Gastroesophageal sphincter (tissue), 3 donors: ENCODE measurements around the gene GMEB2.

Experiments used
- CTCF ChIP-seq, 4 experiments: fragments of 200-600 bp in 2 of 4; fragments of 450-650 bp in 2 of 4; sonication (generic) in 1 of 4; IDR thresholded peaks; one replicate each; pipeline ENCODE4 v1.5.1; 2017 to 2019; ENCODE audit warnings: antibody characterized with exemption in 4 of 4, mild to moderate bottlenecking in 2 of 4, moderate library complexity in 2 of 4
- EP300 ChIP-seq: sonication (generic); formaldehyde crosslinking; IDR thresholded peaks from one replicate; pipeline ENCODE4 v1.6.1; 2017; ENCODE audit warnings: antibody characterized with exemption, mild to moderate bottlenecking
- POLR2A ChIP-seq, 2 donors: fragments of 450-650 bp; IDR thresholded peaks; one replicate each; pipeline ENCODE4 v1.6.1; 2017; ENCODE audit warnings: antibody characterized with exemption in 2 of 2, mild to moderate bottlenecking in 2 of 2, moderate library complexity in 1 of 2
- POLR2AphosphoS5 ChIP-seq: sonication (generic); formaldehyde crosslinking; IDR thresholded peaks from one replicate; pipeline ENCODE4 v1.6.1; 2017; ENCODE audit warnings: antibody characterized with exemption

- TF ChIP-seq CTCF (IDR thresholded peaks at IDR 0.05) = no peak
- peak; percentile 80 to 84 for TF ChIP-seq POLR2A (IDR thresholded peaks at IDR 0.05)
- TF ChIP-seq EP300 = no peak
- peak; percentile 53 for TF ChIP-seq POLR2AphosphoS5
Measured at GRCh38 chr20:63626424-63627128, at the start of gene GMEB2.
